ENCODE measurements around the gene SLC2A1.

DNA sequence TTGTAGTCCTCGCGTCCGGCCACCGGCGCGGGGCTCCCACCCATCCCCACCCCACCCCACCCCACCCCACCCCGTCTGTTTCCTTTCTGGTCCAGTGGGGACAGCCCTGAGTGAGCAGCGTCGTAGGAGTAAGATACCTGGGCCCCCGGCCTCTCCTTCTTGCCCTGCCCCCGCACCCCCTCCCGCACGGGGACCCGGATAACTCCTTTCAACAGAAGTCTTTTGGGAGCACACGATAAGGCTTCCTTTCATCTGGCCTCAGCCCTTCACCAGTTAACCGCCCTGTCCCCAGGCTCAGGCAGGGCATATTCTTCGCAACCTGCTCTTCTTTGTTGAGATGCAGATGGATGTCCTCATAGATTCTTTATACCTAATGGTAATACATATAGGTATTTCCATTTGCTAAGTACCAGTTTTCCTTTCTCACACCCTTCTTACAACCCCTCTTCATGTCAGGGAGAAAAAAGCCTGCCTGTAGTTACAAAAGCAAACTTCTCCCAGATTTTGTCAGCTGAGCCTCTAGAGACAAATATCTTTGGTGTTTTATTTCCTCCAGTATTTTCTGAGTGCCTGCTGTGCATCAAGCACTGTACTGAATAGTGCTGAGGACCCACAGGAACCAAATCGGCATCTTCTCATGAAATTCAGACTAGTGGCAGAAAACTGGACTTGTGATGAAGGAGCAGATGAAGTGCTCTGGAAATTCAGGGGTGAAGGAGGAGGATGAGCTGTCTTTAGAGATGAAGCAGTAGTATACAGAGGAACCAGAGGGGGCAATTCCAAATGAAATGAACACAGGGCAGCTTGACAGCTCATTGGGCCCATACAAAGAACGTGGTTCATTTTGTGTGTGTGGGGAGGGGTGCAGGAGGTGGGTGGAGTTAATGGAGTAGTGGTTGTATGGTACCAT lies 33.6 kb downstream of the SLC2A1 start:
- TF ChIP-seq CTCF (IDR thresholded peaks at IDR 0.05; ENCODE audit: insufficient read depth, low read length) (no peak), POLR2AphosphoS5 (IDR thresholded peaks at IDR 0.05; ENCODE audit: low read depth) (no peak)
- TF ChIP-seq, protein P1, sequence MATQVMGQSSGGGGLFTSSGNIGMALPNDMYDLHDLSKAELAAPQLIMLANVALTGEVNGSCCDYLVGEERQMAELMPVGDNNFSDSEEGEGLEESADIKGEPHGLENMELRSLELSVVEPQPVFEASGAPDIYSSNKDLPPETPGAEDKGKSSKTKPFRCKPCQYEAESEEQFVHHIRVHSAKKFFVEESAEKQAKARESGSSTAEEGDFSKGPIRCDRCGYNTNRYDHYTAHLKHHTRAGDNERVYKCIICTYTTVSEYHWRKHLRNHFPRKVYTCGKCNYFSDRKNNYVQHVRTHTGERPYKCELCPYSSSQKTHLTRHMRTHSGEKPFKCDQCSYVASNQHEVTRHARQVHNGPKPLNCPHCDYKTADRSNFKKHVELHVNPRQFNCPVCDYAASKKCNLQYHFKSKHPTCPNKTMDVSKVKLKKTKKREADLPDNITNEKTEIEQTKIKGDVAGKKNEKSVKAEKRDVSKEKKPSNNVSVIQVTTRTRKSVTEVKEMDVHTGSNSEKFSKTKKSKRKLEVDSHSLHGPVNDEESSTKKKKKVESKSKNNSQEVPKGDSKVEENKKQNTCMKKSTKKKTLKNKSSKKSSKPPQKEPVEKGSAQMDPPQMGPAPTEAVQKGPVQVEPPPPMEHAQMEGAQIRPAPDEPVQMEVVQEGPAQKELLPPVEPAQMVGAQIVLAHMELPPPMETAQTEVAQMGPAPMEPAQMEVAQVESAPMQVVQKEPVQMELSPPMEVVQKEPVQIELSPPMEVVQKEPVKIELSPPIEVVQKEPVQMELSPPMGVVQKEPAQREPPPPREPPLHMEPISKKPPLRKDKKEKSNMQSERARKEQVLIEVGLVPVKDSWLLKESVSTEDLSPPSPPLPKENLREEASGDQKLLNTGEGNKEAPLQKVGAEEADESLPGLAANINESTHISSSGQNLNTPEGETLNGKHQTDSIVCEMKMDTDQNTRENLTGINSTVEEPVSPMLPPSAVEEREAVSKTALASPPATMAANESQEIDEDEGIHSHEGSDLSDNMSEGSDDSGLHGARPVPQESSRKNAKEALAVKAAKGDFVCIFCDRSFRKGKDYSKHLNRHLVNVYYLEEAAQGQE (IDR thresholded peaks at IDR 0.05; ENCODE audit: insufficient replicate concordance, low read depth), result no peak

Data from HL-60 (cell line).